ENCODE results near the gene STXBP4.

STXBP4 gene

DNA sequence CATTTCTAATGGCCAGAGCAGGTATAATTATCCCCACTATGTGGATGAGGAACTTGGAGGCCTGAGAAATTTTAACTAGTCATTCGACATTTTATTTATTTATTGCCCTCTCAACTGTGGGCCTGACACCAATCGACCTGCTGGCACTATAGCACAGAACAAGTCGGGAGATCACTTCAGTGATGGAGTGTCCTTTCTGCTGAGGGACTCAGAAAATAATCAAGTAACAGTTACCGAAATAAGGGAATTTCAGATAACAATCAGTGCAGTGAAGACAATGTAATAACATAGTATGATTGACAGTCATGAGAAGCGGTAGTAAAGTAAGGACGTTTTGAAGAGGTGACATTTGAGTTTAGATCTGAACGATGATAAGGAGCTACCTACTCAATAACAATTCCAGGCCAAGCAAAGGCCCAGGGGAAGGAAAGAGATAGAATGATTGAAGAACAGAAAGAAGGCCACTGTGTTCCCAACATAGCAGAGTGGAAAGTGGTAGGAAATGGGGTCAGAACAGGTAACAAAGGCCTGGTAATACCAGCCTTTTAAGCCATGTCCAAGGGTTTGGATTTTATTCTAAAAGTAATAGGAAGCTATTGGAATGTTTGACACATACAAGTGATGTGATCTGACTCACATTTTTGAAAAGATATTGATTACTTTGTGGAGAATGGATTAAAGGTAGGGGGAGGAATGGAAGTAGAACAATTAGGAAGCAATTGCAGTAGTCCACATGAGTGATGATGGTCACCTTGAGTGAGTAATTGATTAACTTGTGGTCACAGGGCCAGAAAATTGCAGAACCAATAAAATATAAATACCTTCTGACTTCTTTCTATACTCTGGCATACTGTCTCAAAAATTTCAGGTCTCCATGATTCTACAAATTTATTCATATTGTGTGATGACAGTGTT, 1.4 kb downstream of the STXBP4 start:
- FAIRE-seq = no peak
- DNase-seq (ENCODE audit: low spot score) = no peak

DNA sequence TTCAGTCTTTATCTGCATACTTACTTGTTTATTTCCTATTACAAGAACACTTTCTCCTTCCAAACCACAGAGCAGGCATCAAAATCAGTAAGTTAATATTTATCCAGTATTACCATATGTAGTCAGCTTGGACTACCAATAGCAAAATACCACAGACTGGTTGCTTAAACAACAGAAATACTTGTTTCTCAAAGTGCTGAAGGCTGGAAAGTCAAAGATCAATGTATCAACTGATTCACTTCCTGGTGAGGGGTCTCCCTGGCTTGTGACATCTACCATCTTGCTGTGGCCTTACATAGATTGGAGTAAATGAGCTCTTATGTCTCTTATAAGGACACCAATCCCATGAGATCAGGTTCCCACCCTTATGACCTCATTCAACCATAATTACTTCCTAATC, 2.6 kb downstream of the STXBP4 start:
- DNase-seq (ENCODE audit: low spot score) = no peak
- FAIRE-seq = no peak

DNA sequence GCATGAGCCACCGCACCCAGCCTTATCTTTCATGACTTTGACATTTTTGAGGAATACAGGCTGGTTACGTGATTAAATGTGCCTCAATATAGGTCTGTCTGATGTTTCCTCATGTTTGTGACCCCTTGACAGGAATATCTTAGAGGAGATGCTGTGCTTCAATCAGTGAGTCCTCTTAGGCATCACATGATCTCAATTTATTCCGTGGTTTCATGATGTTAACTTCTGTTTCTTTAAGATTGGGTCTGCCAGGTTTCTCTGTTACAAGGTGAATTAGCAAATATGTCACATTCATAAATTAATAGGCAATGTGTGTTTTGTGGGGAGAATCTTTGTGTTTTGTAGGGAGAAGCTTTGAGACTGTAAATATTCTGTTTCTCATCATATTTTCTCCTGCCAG, 3.3 kb downstream of the STXBP4 start:
- DNase-seq (ENCODE audit: low spot score) = no peak

DNA sequence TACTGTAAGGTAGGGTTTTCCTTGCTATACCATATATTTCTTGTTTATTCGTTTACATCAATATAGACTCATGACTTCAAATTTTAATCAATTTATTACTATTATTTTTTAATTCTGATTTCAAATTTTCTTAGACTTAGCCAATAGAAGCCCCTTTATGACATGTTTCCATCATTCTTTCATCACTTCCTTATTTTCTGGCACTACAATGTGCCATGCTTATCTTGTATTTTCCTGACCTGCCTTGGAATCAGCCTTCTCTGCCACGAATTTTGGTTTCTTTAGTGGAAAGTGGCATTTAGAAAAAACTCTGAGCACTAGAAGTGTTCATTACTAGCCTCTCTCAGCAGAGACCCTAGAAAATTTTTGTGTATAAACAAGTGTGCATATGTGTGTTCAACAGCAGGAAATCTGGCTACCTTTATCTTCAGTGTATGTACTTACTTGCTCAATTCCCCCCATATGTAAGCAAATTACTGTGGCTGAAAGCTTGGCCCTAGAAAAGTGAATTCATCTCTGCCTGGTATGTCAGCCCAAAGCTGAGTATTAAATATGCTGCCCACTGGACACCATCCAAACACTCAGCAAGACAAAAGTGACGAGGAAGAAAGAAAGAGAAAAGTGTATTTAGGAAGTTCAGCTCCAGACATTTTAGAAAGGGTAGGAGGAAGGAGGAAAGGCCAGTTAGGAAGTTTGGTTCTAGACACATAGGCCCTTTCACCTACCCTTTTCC, 4.0 kb downstream of the STXBP4 start:
- FAIRE-seq = no peak
- no peak for DNase-seq (ENCODE audit: low spot score)

More for the DNA sequence above, 3.3 kb downstream of the STXBP4 start:
- no peak for FAIRE-seq

DNA sequence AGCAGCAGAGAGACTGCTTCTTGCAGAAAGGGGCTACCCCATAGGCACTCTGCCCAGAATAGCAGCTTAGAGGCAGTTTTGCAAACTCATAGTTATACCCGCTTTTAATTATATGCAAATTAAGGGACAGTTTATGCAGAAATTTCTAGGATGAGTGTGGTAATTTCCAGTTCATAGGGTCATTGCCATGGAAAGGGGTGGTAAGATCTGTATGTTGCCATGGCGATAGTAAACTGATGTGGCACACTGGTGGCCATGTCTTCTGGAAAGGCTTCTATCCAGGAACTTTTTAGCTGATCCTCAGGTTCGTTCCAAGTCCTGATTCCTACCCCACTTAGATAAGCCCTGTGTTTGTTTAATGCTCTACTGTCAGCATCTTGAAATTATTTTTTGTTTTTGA, 6.2 kb downstream of the STXBP4 start:
- DNase-seq (ENCODE audit: low spot score) (no peak), FAIRE-seq (no peak)

DNA sequence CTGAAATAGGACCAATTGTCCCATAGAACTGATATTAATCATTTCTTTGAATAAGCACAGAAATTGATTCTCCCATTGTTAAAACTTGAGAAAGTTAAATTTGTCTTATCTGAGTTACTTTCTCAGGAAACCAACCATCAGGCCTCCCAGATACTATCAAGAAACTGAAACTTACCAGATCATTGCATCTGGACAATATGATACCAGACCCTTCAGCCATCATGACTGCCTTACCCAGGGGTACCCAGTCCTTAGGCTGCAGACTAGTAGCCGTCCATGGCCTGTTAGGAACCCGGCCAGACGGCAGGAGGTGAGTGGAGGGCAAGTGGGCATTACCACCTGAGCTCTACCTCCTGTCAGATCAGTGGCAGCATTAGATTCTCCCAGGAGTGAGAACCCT, 7.8 kb downstream of the STXBP4 start:
- DNase-seq (ENCODE audit: low spot score) (no peak), FAIRE-seq (no peak)

DNA sequence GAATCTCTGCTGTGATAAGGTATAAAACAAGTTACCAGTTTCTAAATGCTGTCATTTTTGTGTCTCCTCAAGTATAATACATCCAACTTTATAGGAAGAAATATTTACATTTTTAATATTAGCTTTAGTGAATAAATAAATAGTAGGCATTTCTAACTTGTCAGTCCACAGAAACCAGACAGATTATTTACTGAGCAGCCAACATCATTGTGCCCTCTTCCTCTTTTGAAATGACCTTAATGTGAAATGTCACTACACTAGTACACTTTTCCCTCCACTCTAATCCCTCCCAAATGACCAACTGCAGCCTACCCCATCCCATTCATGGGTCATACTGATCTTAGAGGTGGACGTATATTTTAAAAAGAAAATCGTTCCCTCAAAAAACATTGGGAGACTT, 9.2 kb downstream of the STXBP4 start:
- no peak for FAIRE-seq

DNA sequence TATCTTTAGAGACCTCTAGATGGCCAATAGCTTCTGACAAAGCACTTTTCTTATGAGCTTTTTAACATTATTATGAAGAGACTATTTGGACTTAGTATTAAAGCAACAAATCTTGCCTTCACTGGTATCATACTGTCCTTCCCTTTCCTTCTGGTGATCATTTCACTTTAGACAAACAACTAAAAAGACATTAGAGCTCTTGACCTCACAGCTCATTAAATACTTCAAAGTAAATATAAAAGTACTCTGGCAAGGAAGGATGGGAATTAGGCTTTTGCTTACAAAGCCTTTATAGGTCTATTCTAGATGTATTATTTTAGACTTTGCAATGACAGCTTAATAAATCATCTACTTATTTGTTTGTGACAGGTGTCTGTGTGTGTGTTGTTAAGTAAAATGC, 11.1 kb downstream of the STXBP4 start:
- no peak for FAIRE-seq
- no peak for DNase-seq (ENCODE audit: low spot score)

More for the DNA sequence above, 9.2 kb downstream of the STXBP4 start:
- no peak for DNase-seq (ENCODE audit: low spot score)

DNA sequence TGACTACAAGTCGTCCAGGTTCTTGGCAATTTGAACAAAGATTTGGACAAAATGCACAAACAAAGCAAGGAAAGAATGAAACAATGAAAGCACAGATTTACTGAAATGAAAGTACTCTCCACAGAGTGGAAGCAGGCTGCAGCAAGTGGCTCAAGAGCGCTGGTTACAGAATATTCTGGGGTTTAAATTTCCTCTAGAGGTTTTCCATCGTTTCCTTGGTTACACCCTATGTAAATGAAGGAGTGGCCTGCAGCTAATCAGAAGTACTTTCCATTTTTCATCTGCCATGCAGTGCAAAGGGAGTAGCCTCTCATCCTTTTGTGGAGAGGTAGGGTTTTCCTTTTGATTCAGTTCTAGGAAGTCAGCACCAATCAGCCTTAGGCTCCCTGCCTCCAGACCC, 11.8 kb downstream of the STXBP4 start:
- no peak for FAIRE-seq
- DNase-seq (ENCODE audit: low spot score) = no peak

DNA sequence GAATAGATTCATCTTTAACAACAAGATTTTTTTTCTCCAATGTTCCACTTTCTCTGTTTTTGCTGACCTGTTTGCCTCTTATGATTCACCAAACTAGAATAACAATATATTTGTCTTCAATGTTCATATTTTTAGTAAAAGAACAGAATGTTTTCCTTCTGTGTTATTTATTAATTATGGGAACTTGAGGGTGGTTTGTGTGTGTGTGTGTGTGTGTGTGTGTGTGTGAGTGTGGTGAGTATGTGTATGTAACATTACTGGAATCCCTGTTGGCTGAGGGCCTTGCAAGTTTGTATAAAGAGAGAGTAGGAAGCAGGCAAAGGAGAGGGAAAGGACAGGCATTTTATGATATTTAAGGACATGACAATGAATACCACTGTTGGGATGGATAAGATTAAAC, 13.8 kb downstream of the STXBP4 start:
- DNase-seq (ENCODE audit: low spot score) (no peak), FAIRE-seq (no peak)

DNA sequence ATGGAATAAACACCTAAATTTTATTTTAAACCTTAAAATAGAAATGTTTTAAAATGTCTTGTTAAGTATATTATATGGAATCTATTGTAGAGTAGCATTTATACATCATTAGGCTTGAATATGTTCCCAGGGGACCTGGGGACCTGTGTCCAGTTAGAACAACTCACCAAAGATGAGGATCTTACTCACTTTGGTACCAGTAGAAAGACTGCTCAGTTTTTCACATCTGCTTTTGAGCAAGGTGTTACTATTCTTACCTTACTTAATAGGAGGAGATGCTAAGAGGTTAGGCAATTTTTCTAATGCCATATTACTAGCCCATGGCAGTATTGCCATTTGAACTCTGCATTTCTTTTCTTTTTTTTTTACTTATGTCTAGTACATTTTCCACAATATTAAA, 14.7 kb downstream of the STXBP4 start:
- DNase-seq (ENCODE audit: low spot score) (no peak), FAIRE-seq (no peak)

DNA sequence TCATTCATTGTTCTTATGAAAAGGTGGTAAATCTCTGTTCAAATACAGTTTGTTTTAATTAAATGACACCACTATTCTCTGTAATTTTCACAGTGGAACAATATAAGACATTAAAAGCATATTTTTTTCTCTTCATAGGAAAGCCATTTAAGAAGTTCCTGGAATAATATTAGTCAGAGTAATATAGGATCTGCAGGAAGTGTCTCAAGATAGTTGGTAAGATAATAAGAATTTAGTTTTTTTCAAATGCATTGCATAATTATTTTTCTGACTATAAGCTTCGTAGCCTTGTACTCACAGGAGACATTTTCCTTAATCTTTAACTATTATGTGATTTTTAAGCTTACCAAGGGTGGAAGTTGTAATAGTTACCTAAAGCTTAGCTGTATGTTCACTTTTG, 16.9 kb downstream of the STXBP4 start:
- FAIRE-seq = no peak
- no peak for DNase-seq (ENCODE audit: low spot score)

DNA sequence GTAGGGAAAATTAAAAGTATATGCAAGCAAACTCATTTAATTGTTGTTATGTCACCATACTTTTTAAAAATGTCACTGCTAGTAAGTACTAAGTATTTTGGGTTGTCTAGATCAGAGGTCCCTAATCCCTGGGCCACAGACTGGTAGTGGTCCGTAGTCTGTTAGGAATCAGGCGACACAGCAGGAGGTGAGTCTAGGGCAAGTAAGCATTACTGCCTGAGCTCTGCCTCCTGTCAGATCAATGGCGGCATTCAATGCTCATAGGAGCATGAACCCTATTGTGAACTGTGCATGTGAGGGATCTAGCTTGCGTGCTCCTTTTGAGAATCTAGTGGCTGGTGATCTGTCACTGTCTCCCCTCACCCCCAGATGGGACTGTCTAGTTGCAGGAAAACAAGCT, 21.6 kb downstream of the STXBP4 start:
- FAIRE-seq = no peak

DNA sequence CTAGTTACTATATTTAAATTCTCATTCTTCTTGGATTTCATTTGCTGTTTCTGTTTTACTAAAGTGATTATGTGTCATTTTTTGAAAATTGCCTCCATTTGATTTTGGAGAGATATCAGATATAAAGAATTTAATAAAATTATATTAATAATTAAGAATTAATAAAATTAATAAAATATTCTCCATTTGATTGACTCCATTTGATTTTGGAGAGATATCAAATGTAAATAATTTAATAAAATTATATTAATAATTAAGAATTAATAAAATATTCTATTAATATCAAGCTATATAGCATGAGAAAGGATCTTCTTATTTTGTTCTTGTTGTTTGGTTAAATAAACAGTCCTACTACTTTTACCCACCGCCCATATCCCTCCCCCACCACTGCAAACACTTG, 23.0 kb downstream of the STXBP4 start:
- FAIRE-seq (peak; percentile 67), DNase-seq (ENCODE audit: low spot score) (no peak)

More for the DNA sequence above, 21.6 kb downstream of the STXBP4 start:
- DNase-seq (ENCODE audit: low spot score) = no peak

DNA sequence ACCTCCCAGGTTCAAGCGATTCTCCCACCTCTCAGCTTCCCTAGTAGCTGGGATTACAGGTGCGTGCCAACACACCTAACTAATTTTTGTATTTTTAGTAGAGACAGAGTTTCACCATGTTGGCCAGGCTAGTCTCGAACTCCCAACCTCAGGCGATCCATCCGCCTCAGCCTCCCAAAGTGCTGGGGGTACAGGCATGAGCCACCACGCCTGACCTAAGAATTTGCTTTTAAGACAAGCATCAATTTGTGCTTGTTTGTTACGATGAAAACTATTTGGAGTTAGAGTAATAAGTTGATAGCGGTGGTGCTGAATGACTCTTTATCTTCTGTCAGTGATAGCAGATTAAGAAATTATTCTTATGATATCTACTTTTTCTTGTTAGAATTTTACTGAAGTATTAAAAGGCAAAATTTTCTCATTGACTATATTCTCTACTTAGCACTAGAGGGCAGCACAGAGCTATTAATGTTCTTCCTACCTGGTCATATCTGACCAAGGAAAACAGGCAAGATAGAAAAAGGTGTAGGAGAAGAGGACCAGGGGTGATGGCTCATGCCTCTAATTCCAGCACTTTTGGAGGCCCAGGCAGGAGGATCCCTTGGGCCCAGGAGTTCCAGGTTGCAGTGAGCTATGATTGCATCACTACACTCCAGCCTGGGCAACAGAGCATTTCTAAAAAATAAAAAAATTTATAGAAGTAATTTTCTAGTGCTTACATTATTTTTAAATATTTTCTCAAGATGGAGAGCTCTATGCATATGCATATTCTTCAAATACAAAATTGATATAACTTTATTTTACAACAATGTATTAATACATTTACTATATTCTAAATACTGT, 24.5 kb downstream of the STXBP4 start:
- peak; percentile 78 for FAIRE-seq
- DNase-seq (ENCODE audit: low spot score) = peak; percentile 51

DNA sequence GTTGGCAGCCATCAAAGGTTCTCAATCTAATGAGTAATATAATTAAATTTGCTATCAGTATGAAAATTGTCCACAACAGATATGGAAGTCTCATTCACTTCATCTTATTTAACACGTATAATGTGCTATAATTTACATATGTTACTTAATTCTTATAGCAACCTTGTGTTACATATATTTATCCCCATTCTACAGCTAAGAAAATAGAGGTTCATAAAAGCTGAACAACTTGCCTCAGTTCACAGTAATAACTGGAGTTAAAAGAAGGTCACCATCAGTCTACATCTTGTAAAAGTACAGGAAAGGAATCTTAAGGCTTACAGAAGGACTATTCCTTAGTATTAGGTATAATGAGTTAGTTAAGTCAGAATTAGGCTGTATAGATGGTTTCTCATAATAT, 27.9 kb downstream of the STXBP4 start:
- DNase-seq (ENCODE audit: low spot score) (no peak), FAIRE-seq (no peak)

DNA sequence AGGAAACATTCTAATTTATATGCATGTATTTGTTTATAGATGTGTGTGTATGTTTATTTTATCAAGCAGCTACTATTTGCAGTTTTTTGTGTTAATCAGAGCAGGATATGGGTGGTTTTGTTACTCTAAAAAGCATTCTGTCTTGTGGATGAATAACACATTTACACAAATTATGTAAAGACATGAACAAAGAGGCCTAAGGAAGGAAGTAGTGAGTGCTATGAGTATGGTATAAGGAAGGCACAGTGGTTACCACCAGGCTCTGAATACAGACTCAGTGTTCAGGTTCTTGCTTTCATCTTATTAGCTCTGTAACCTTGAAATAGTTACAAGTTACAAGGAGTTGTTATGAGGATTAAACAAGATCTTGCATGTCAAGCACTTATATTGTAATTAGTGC, 33.9 kb downstream of the STXBP4 start:
- no peak for FAIRE-seq
- DNase-seq (ENCODE audit: low spot score) = no peak

DNA sequence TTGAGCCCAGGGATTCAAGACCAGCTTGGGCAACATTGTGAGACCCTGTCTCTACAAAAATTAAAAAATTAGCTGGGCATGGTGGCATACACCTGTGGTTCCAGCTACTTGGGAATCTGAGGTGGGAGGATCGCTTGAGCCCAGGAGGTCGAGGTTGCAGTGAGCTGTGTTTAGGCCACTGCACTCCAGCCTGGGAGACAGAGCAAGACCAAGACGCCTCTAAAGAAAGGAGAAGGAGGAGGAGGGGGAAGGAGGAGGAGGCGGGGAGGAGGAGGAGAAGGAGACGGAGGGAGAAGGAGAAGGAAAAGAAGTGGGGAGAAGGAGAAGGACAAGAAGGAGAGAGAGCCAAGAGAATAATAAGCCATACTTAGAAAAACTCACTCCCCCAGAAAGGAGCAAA, 35.9 kb downstream of the STXBP4 start:
- DNase-seq (ENCODE audit: low spot score) = no peak
- no peak for FAIRE-seq

DNA sequence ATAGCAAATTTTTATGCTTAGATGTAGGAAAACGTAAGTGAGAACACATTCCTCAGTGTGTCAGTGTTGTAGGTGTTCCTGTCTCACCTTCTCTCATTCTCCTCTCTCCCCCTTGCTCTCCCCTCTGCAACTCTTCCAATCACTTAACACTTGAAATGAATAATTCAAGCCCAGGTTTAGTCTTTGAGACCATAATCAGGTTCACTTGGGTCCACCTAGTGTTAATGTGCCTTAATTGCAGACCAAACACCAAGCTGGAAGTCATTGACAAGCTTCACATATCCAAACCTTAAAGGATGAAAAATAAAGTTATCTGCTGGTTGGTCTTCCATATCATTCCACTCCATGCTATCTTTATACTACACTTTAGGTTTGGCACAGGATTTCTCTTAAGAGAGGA, 37.0 kb downstream of the STXBP4 start:
- DNase-seq (ENCODE audit: low spot score) (no peak), FAIRE-seq (peak; percentile 55)

DNA sequence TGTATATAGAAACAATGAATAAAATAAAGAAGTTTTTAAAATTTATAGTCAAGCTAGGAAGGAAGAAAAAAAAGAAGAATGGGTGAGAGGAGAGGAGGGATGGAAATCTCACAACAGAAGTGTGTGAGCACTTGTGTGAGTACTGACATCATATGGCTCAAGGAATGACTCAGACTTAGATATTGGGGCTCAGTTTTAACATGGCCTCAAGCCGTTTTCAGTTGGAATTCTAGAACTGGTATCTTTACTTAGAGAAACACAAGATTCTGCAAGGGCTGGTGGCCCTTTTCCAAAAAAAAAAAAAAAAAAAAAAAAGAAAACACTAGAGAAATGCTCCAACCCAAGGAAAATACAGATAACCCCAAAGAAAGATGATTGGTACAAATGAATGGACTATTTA, 55.1 kb downstream of the STXBP4 start:
- DNase-seq (ENCODE audit: low spot score) (no peak), FAIRE-seq (no peak)

DNA sequence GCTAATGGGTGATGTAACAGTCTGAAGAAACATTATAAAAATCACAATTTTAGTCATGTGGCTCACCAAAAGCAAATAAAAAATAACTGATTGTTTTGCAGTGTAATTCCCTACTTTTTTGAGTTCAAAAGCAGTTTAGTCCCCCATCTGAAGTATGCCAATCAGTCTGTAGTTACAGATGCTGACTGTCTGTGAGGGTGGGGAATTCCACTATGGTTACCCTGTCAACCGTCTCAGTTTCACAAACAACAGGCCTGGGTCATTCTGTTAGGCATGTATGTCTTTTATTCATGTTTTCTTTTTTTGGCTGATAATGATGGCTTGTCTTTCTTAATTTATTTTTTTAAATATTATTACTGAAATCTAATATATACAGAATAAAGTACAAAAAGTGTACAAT, 69.3 kb downstream of the STXBP4 start:
- DNase-seq (ENCODE audit: low spot score) (no peak), FAIRE-seq (no peak)

DNA sequence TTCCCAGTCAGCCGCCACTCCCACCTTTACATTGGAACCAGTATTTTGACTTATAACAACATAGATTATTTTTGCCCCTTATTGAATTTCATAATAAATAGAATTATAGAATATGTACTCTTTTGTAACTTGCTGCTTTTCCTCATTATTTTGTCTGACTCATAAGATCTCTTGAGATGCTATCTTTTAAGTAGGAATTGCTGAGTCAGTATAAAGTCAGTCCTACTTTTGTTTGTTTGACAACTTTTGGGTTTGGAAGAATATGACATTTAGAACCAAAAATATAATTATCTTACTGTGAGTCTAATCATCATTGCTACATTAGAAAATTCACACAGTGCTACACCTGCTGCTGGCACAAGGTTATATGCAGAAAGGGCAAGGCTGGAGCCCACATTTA, 69.7 kb downstream of the STXBP4 start:
- DNase-seq (ENCODE audit: low spot score) (no peak), FAIRE-seq (no peak)

Data from RCC 7860 (cell line).